NCI-H146 treated with DMSO at 0.1 percent for 48 hours (cell line): ENCODE measurements around the gene ZNF302.
"Not testable (repeated sequence)": the region's sequence is repeated elsewhere in the genome, so short reads cannot be mapped to it uniquely, and the experiment has no call there.

Experiments
- DNase-seq: peaks from one replicate; lab custom pipeline; 2025; ENCODE audit not compliant: unreplicated experiment; lab: John Stamatoyannopoulos, UW

ZNF302 gene

DNA sequence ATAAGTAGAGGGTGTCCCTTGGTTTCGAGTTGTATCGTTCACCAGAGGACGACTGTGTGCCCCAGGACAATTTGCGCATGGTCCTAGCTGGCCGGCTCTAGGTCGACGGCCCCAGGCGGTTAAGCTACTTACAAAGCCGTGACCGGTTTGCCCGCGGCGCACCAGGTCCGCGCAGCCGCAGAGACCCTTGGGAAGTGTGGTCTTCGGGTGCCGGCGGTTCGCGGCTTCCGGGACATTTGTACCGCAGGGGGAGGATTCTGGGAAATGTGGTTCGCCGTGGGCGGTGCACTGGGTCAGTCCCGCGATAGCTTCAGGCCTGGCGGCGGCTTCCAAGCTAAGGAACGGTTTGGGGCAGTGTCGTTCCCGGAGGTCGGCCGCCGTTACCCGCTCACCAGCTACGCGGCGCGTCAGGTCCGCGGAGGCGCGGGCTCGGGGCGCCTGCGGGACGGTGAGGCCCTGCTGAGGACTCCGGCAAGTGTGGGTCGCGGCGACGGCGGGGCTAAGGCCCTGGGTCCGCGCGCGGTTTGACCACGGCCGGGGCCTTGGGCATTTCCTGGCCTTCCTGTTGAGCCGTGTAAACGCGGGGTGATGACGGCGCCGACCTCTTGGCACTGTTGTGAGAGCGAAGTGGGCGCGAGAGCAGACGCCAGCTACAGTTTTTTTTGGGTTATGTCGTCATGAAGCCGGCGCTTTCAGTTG, at the start of gene ZNF302:
ZNF302 (plus strand) TSS at position 293 of the 699 bp plus-strand sequence. CDS start 1,127 bp downstream, outside the sequence.
- peak; percentile 94 for DNase-seq

DNA sequence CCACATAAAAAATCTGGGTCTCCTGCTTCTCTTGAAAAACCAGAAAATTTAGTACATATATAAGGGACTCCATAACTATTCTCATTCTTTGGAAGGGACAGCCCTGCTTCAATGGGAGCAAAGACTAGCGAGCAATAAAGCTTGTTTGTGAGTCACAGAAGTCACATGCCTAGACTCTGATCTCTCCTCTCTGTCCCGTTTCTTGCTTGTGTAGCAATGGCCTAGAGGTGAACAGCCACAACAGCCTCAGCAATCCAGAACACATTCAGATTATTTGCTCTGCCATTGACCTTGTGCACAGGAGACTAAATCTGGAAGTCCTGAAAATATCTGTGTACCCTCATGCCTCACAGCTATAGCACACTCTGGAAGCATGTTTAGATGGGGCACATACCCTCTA, 43.7 kb upstream of the ZNF302 start:
- no peak for DNase-seq

DNA sequence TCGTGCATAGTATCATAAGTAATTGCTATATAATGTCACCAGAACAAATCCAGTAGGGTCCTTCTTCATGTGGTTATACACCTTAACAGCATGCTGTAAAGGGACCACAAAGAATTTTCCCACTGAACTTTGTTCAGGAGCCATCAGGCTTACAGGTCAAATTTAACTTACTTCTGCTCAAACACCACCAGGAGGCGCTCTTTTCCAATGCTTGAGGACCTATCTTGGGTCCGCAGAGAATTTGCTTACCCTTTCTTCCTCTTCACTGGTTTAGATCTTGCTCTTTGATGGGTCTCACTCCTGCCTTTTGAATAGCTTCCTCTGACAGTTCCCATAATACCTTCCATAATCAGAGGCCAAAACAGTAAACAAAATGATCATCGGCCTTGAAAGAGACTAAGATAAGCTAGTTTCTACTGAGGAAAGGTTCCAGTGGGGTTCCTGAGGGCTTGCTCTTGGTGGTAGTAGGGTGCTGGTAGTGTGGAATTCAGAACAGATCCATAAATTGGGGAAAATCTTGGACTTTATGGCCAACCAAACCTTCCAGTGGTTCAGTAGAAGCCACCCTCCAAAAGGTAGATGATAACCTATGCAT, 37.9 kb upstream of the ZNF302 start:
- peak; percentile 63 for DNase-seq

DNA sequence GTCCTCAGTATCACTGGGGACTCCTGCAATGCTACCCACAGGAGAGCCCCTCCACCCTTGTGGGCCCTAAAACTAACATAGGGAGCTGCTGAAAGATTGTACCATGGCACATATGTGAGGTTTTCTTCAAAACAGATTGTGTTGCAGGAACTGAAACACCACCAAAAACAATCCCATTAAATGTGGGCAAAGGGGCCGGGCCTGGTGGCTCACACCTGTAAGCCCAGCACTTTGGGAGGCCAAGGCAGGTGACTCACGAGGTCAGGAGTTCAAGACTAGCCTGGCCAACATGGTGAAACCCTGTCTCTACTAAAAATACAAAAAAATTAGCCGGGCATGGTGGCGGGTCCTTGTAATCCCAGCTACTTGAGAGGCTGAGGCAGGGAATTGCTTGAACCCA, 35.2 kb upstream of the ZNF302 start:
- no peak for DNase-seq

DNA sequence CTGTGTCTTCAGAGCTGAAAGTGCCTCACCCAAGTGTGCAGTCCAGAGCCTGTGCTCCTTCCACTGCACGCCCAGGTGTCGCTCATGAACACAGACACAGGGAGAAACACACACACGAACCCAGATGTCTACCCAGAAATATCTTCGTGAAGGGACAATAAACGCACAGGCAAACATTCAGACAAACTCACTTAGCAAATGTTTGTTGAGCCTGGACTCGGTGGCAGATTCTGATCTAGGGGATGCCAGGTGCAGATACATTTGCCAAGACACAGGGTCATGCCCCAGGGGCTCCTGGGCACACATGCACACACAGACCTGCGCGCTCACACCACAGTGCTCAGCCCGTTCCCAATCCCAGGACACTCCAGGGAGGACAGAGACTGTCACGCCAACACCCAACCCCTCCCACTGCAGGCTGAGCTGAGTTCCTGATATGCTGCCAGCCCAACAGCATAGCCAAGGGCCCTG, 32.5 kb upstream of the ZNF302 start:
- DNase-seq = no peak

DNA sequence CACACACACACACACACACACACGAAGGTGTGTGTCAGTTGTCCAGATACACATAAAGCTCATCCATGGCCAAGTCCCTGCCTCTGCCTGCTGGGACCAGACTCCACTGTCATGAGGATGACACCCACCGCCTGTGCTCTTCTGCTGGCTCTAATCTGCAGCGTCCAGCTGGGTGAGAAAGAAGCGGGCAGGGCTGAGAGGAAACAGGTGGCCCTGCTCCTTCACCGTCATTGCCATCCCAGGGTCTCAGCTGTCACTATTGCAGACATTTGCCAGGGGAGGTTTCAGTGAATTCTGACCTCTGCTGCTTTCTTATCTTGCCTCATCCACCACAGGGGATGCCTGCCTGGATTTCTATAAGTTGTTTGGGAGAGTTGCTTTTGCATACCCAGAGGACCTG, 31.9 kb upstream of the ZNF302 start:
- no peak for DNase-seq

DNA sequence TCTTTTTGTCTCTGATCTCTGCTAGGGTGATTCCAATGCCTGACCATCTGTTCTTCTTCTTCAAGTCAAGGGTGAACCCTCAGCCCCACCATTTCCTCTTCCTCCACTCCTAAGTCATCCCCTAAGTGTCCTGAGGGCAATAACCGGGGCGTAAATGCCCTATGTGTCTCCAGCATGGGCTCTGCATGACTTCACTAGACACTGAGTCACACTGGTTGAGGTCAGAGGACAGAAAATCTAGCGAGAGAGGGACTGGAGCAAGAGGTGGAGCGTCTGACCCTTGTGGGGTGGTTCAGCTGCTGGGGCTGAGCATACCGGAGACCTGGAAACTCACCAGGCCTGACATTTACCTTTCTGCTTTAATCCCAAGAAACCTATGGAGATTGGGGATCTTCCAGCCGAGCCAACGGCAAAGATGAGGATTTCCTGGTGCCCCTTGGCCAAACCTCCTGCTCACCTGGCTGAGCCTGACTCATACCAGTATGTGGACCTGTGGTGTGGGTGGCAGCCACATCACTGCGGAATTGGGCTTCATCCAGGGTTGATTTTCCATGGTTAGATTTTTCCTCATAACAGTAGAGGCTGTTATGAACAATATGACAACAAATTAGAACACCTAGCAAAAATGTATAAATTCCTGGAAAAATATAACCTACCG, 27.5 kb upstream of the ZNF302 start:
- no peak for DNase-seq

DNA sequence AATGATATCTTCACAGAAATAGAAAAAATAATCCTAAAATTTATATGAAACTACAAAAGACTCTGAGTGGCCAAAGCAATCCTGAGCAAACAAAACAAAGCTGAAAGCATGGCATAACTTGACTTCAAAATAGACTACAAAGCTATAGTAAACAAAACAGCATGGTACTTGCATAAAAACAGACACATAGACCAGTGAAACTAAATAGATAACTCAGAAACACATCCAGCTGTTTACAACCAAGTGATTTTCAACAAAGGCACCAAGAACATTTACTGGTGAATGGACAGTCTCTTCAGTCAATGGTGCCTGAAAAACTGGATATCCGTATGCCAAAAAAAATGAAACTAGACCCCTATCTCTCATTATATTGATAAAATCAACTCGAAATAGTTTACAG, 25.7 kb upstream of the ZNF302 start:
- no peak for DNase-seq

DNA sequence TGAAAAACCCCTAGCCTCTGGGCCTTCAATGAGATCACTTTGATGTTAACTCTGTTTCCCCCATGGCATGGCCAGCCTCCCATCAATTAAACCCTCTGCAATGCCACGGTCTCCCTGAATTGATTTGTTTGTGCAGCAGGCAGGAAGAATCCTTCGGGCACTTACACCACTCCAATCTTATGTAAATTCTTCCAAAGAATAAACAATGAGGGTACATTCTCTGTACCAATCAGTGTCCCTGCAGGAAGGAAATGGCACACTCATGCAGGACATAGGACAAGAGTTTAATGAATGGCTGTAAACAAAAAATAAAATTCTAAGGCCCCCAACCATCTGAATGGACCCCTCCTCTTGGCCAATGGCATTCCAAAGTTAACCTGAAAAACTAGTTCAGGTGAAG, 22.7 kb upstream of the ZNF302 start:
- no peak for DNase-seq

DNA sequence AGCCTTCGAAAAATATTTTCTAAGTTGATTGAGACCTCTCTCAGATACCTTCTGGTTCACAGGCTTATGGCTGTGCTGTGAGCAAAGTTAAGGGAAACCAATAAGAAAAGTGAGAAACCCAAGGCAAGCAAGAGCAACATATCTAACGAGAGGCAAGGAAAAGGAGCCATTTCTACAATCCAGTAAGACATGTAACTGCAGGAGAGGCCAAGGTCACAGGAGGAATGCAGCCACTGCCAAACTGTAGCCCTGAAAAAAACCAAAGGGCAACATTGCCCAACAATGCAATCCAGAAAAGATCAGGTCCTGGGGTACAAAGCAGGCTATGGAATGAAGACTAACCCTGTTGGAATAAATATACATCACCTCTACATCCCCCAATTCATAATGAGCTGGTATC, 21.8 kb upstream of the ZNF302 start:
- no peak for DNase-seq

DNA sequence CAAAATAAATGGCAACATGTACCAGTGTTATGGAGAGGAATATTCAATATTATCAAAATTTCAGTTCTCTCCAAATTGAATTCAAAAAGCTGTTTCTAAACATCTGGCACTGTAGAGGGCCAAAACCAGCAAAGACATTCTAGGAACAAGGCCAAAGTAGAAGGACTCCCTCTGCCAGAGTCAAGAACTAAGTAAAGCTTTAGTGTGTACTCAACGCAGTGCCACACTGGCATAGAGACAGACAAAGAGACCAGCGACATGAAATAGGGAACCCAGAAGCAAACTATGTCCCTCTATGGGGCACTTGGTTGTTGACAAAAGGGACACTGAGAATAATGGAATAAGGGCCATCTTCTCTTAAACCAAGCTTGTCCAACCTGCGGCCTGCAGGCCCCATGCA, 16.1 kb upstream of the ZNF302 start:
- no peak for DNase-seq

DNA sequence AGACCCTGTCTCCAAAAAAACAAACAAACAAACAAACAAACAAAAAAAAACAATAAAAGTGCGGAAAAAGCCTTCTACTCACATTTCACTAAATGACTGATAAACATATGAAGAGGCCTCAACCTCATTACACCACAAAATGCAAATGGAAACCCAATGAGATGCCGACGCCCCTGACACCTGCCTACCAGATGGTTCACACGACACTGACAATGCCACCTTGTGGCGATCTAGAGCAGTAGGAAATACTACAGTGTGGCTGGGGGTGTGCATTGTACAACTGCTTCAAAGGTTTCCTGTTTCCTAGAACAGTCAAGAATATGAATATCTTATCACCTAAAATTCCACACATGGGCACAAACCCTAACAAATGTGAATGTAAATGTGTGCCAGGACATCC, 14.6 kb upstream of the ZNF302 start:
- DNase-seq = peak; percentile 18

DNA sequence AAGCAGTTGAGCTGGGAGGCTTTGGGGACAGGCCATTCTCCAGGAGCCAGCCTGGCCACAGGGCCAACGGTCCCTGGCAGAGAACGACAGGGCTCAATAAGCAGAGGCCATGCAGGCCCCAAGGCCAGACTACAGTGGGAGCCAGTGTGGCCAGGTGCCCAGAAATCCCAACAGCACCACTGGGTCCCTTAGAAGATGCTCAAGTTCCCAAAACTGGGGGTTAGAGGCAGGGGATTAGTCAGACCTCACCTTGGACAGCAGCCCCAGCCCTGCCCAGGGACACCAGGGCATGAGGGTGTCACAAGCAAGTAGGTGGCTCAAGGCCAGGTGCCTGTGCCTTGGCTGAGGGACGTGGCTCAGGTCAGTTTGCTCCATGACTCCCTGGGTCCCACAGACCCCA, 13.3 kb upstream of the ZNF302 start:
- no peak for DNase-seq

DNA sequence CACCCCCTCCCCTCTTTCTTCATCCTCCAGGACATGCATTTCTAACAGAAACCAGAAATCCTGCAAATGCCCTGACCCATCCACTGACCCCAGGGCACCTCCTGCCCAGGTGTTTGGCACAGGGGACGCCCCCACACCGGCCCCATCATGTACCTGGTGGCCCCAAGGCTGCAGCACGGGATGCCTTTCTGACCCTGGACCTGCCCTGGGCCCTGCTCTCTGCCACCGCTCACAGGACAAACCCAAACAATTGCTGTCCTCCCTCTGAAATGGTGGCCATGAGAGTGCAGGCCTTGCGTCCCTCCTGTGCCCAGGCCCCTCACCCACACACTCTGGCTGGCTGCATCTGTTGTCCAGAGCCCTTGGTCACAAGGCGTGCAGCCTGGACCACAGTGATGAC, 12.6 kb upstream of the ZNF302 start:
- no peak for DNase-seq

DNA sequence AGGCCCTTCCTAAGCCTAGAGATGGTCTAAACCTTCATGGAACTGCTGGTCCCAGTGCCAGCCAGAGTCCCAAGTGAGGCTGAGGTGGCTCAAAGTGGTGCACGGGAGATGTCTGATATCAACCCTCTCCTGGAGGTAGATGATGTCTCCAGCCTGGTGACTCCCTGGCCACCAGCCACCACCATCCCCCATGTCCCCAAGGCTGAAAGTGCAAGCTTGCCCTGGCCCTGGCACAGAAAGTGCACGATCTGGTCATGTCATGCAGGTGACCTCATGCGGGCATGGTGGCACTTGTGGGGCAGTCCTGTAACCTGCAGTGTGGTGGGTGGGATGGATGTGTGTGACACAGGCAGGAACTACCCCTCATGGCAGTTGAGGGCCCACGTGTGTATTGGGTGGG, 12.2 kb upstream of the ZNF302 start:
- DNase-seq = not testable (repeated sequence)

DNA sequence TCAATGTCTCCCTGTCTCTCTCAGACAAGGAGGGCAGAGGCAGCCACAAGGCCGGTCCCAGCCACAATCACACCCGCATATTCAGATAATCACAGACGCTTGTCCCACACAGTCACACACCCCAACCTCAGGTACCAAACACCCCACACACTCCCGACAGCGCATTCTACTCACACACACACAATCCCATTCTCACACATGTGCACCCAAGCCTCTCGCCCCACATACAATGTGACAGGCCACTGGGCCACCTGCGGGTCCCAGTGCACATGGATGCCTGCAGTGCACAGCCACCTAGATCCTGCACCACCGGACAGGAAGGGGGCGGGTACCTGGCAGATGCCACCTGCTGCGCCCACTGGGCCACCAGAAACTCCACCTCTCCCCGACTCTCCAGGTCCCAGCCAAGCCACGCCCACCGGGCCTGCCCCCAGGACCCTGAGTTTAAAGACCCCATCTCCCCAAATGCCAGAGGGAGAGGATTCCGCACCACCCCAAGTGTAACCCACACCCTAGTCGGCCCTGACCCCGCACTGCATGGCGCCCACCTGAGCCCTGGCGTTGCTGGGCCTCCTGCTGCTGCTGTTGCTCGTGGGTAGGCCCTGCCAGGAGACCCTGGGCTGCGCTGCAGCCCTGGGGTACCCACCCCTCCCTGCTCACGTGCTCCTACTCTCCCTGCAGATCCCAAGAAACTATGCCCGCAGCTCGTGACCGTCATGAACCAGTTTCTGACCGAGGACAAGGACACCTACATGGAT, 11.1 kb upstream of the ZNF302 start:
- no peak for DNase-seq

DNA sequence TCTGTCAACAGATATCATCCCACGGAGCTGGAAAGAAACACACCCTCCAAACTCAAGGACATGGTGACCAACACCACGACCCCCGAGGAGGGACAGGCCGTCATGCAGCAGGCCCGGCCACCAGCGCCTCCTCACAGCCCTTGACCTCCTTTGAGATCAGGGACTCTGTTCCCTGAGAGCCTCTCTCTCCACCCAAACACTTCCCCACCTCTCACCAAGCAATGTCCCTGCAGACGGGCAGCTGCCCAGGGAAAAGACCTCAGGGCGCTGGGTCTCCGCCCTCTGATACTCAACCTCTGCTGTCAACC, 10.6 kb upstream of the ZNF302 start:
- DNase-seq = no peak

DNA sequence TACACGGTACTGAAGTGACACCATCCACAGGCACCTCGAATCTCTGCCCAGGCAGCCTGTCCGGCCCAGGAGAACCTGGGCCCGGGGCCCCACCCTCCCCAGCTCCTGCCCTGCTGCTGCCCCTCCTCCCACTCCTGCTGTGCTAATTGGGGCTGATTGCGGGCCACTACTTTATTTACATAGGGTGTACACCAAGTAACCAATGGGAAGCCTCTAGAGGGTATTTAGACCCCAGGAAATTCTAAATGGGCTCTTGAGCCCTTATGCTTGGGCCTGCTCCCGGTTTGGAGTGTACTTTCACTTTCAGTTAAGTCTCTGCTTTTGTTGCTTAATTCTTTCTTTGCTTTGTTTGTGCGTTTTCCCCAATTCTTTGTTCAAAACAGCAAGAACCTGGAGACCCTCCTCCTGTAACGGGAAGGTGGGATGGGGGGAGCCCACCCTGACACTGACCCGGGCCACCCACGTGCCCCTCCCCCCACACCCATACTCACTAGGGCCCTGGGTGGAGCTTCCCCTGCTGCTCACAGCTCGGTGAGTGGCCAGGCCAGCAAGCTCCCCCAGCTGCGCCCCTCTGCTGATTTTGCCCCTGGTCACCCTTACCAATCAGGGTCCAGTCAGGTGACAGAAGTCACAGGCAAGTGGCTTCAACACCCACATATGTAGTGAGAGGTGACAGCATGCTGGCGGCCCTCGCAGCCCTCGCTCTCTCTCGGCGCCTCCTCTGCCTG, 10.0 kb upstream of the ZNF302 start:
- no peak for DNase-seq

DNA sequence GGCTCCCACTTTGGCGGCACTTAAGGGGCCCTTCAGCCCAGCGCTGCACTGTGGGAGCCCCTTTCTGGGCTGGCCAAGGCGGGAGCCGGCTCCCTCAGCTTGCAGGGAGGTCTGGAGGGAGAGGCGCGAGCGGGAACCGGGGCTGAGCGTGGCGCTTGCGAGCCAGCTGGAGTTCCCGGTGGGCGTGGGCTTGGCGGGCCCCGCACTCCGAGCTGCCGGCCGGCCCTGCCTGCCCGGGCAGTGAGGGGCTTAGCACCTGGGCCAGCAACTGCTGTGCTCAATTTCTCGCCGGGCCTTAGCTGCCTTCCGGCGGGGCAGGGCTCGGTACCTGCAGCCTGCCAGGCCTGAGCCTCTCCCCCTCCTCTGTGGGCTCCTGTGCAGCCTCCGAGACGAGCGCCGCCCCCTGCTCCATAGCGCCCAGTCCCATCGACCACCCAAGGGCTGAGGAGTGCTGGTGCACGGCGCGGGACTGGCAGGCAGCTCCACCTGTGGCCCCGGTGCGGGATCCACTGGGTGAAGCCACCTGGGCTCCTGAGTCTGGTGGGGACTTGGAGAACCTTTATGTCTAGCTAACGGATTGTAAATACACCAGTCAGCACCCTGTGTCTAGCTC, 9.3 kb upstream of the ZNF302 start:
- not testable (repeated sequence) for DNase-seq

DNA sequence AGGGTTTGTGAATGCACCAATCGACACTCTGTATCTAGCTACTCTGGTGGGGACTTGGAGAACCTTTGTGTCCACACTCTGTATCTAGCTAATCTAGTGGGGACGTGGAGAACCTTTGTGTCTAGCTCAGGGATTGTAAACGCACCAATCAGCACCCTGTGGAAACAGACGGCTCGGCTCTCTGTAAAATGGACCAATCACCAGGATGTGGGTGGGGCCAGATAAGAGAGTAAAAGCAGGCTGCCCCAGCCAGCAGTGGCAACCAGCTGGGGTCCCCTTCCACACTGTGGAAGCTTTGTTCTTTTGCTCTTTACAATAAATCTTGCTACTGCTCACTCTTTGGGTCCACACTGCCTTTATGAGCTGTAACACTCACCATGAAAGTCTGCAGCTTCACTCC, 8.8 kb upstream of the ZNF302 start:
- DNase-seq = not testable (repeated sequence)

DNA sequence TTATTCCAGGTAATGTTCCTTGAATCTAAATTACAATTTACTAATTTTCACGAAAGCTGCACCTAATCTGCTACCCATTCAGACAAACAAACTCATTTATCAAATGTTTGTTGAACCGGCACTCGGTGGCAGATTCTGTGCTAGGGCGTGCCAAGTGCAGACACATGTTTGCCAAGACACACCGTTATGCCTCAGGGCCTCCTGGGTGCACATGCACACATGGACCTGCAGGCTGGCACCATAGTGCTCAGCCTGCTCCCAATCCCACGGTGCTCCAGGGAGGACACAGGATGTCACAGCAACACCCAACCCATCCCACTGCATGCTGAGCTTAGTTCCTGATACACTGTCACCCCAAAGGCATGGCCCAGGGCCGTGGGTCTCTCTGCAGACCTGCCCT, 8.2 kb upstream of the ZNF302 start:
- DNase-seq = no peak
